GM12878 (cell line): Measurements from ENCODE around the gene NFYC.

Experiments used
- CTCF ChIP-seq, 3 experiments: IDR thresholded peaks in 2 of 3; conservative IDR thresholded peaks in 1 of 3; 2 replicates each; pipeline ENCODE4 v1.5.1; 2011; ENCODE audit warnings: low read depth in 3 of 3, low read length in 3 of 3, mild to moderate bottlenecking in 3 of 3, control low read depth in 2 of 3, moderate library complexity in 2 of 3, inconsistent platforms in 1 of 3, mixed read lengths in 1 of 3; ENCODE audit not compliant: control insufficient read depth in 2 of 3, insufficient read depth in 1 of 3; ENCODE audit errors: extremely low read depth in 1 of 3
- EZH2 ChIP-seq: IDR thresholded peaks from 2 replicates; pipeline ENCODE4 v1.6.1; 2012; ENCODE audit warnings: low read depth, mild to moderate bottlenecking, control low read depth, inconsistent platforms, low read length, borderline replicate concordance; ENCODE audit not compliant: control insufficient read depth
- IKZF2 ChIP-seq, 2 experiments: fragments of 450-650 bp; IDR thresholded peaks; 2 replicates each; pipeline ENCODE4 v1.6.1; 2017; ENCODE audit warnings: mild to moderate bottlenecking in 2 of 2, moderate library complexity in 2 of 2
- MAX ChIP-seq: IDR thresholded peaks from 2 replicates; pipeline ENCODE4 v1.6.1; 2012; ENCODE audit warnings: low read depth, low read length, improper control_type of control experiment
- NR2C1 ChIP-seq: fragments of 450-650 bp; IDR thresholded peaks from 2 replicates; pipeline ENCODE4 v1.6.1; 2017; ENCODE audit warnings: antibody characterized with exemption, mild to moderate bottlenecking, moderate library complexity
- TBL1XR1 ChIP-seq: IDR thresholded peaks from 2 replicates; pipeline ENCODE4 v1.6.1; 2012; ENCODE audit warnings: low read depth, low read length, improper control_type of control experiment
- TF ChIP-seq, protein P1 (sequence below): fragments of 450-650 bp; IDR thresholded peaks from 2 replicates; pipeline ENCODE4 v1.6.1; 2017; ENCODE audit warnings: low read depth, mild to moderate bottlenecking, moderate library complexity

GRCh38 chr1:40661678-40662077, 29.8 kb upstream of the NFYC start:
- no peak for TF ChIP-seq NR2C1
- no peak for TF ChIP-seq CTCF (IDR thresholded peaks at IDR 0.05 in 2 of 3, conservative IDR thresholded peaks at IDR 0.05 in 1 of 3; ENCODE audit: control insufficient read depth in 2 of 3, extremely low read depth in 1 of 3, insufficient read depth in 1 of 3, low read depth in 3 of 3, low read length in 3 of 3)
- no peak for TF ChIP-seq EZH2
- TF ChIP-seq TBL1XR1, result no peak
- TF ChIP-seq IKZF2 (IDR thresholded peaks at IDR 0.05), result no peak
- TF ChIP-seq, protein P1, sequence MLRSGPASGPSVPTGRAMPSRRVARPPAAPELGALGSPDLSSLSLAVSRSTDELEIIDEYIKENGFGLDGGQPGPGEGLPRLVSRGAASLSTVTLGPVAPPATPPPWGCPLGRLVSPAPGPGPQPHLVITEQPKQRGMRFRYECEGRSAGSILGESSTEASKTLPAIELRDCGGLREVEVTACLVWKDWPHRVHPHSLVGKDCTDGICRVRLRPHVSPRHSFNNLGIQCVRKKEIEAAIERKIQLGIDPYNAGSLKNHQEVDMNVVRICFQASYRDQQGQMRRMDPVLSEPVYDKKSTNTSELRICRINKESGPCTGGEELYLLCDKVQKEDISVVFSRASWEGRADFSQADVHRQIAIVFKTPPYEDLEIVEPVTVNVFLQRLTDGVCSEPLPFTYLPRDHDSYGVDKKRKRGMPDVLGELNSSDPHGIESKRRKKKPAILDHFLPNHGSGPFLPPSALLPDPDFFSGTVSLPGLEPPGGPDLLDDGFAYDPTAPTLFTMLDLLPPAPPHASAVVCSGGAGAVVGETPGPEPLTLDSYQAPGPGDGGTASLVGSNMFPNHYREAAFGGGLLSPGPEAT, result no peak
- no peak for TF ChIP-seq MAX
